Measurements from ENCODE around the gene PSMB5.

PSMB5 gene

DNA sequence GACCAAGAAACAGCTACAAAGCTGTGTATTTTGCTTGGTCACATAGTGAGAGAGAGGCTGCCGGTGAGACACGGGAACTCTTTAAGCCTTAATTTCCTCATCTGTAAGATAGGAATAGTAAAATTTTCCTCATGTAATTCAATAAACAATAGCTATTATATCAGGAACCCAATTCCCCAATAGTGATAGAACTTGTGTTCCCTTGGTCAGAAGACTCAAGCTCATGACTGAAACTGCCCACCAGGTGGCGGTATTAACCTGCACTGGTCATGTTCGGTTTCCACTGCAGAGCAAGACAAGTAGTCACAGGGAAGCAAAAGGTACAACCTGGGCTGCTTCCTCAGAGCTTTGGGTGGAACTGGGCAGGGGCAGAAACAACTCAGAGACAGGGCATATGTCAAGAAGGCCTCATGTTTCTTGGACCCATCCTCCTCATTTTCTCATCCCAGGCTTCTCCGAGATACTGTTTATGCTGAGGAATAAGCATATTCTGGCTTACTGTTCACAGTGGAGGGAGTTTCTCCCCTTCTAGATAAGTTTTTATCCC is 48.1 kb downstream of the PSMB5 start:
- TF ChIP-seq, protein P1, sequence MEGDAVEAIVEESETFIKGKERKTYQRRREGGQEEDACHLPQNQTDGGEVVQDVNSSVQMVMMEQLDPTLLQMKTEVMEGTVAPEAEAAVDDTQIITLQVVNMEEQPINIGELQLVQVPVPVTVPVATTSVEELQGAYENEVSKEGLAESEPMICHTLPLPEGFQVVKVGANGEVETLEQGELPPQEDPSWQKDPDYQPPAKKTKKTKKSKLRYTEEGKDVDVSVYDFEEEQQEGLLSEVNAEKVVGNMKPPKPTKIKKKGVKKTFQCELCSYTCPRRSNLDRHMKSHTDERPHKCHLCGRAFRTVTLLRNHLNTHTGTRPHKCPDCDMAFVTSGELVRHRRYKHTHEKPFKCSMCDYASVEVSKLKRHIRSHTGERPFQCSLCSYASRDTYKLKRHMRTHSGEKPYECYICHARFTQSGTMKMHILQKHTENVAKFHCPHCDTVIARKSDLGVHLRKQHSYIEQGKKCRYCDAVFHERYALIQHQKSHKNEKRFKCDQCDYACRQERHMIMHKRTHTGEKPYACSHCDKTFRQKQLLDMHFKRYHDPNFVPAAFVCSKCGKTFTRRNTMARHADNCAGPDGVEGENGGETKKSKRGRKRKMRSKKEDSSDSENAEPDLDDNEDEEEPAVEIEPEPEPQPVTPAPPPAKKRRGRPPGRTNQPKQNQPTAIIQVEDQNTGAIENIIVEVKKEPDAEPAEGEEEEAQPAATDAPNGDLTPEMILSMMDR (IDR thresholded peaks at IDR 0.05; ENCODE audit: low read length, missing control alignments) = peak; percentile 93

DNA sequence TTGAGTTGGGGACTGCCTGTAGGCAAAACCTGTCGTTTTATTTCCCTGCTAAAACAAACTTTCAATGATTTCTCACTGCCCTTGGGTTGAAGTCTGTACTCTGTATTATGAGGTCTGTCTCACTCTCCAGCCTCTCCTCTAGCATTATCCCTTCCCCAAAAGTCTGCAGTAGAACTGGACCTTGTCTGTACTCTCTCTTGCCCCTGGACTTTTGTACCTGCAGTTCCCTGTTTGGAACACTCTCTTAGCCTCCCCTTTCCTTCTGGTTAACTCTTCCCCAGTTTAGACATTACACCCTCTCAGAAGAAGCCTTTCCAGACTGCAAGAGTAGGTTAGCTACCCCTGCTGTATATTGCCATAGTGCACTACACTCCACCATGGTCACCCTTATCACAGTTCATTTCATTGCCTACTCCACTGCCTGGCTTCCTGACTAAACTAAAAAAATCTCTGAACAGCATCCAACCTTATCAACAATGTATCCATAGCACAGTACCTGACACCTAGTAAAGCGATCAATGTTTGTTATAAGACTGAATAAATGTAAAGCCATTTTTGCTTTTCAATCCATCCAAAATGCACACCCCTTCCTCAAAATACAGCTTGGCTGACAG is 48.7 kb downstream of the PSMB5 start:
- no peak for DNase-seq (ENCODE audit: low read depth)
- TF ChIP-seq, protein P1 (IDR thresholded peaks at IDR 0.05; ENCODE audit: low read length, missing control alignments) = no peak
- H3K4me3 ChIP-seq (replicated peaks; ENCODE audit: low read depth, low read length) = no peak overlapping the region

More for the DNA sequence above, 48.1 kb downstream of the PSMB5 start:
- no peak overlapping the region for H3K4me3 ChIP-seq (replicated peaks; ENCODE audit: low read depth, low read length)
- peak; percentile 93 for DNase-seq (ENCODE audit: low read depth)

DNA sequence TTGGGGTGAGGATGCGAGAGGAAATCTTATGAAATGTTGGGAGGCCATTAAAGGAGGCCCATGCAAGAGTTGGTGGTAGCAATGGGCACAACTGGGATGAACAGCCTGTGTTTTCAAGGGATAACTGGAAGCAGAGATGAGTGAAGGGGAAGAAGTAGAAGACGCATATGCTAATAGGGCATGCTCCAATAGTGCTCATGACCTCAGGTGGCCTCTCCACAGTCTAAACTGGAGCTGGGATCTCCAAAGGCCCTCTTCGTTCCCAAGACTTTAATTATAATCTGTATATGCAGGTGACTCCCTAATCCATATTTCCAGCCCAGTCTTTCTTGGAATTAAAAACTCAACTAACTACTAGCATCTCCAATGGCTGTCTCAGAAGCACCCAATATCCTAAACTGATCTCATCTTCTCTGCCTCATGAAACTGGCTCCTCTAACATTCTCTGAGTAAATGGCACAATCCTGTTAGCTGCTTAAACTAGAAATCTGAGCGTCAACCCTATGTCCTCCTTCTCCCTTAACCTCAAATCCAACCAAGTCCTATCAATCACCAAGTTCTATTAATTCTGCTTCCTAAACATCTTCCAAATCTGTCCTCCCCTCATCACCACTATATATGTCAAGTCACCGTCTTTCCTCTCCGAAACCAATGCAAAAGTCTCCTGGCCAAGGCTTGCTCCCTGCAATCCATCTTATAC is 49.6 kb downstream of the PSMB5 start:
- H3K4me3 ChIP-seq (replicated peaks; ENCODE audit: low read depth, low read length) = no peak overlapping the region
- TF ChIP-seq, protein P1 (IDR thresholded peaks at IDR 0.05; ENCODE audit: low read length, missing control alignments) = no peak
- DNase-seq (ENCODE audit: low read depth) = no peak

DNA sequence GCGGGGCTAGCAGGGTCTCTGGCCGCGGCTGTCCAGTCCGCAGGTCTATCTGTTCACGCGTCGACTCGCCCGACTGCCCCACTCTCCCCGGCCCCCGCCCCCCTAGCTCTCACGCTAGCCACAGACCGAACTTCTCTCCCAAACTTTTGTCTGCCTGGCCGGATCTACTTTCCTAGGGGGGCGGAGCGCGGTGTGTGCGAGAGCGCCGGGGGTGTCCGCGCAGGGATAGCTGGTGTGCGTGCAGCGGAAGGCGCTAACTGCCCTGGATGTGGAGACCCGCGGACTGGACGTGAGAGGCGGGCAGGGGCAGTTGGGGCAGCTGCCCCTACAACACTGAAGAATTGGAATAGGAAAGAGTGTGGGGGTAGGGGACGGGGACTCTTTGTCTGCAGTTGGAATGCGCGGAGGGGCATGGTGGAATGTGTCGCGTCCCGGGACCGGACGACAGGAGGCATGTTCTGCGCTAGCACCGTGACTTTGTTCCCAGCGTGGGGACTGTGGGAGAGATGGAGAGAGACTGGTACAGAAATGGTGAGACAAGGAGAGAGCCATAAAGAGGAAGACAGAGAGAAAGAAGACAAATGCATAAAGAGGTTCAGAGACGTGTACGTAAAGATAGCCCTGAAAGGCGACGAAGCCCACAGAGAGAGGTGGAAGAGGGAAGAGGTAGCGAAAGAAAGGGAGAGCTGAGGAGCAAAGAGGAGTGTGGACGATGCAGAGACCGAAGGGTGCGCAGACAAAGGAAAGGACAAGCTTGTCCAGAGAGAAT is 52.0 kb downstream of the PSMB5 start, which contains the start of gene AJUBA:
Gene AJUBA (minus strand): TSS at position 75 of the 769 bp plus-strand sequence. CDS start 285 bp downstream, outside the sequence.
- H3K4me3 ChIP-seq (replicated peaks; ENCODE audit: low read depth, low read length) = peak within 1 kb of the TSS; percentile 81
- TF ChIP-seq, protein P1 (IDR thresholded peaks at IDR 0.05; ENCODE audit: low read length, missing control alignments) = no peak
- DNase-seq (ENCODE audit: low read depth) = peak; percentile 92

DNA sequence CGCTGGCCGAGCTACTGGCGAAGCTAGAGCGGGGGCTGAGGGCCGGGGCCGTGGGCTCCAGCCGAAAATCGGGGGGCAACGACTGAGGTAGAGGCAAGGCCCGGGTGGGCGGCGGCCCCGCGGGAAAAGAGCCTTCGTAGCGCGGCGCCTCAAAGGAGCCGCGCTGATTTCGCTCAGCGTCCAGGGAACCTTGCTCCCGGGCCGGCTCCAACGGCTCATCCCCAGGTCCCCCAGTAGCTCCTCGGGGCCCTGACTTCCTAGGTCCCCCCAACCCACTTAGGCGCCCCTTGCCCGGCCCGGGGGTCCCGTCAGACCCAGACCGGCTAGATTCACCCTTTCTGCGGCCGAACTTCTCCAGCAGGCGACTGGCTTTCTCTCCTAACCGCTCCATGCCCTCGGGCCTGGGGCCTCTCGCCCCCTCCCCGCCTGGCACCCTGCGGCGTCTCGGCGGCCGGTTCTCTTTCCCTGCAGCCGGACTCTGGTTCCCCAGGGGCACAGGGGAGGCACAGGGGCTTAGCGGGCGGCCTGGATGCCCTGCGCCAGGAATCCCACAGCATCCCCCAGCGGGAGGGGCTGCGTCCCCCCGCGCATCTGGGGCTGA is 52.7 kb downstream of the PSMB5 start:
- no peak for DNase-seq (ENCODE audit: low read depth)
- H3K4me3 ChIP-seq (replicated peaks; ENCODE audit: low read depth, low read length) = peak overlapping the region; percentile 81
- TF ChIP-seq, protein P1 (IDR thresholded peaks at IDR 0.05; ENCODE audit: low read length, missing control alignments) = no peak

DNA sequence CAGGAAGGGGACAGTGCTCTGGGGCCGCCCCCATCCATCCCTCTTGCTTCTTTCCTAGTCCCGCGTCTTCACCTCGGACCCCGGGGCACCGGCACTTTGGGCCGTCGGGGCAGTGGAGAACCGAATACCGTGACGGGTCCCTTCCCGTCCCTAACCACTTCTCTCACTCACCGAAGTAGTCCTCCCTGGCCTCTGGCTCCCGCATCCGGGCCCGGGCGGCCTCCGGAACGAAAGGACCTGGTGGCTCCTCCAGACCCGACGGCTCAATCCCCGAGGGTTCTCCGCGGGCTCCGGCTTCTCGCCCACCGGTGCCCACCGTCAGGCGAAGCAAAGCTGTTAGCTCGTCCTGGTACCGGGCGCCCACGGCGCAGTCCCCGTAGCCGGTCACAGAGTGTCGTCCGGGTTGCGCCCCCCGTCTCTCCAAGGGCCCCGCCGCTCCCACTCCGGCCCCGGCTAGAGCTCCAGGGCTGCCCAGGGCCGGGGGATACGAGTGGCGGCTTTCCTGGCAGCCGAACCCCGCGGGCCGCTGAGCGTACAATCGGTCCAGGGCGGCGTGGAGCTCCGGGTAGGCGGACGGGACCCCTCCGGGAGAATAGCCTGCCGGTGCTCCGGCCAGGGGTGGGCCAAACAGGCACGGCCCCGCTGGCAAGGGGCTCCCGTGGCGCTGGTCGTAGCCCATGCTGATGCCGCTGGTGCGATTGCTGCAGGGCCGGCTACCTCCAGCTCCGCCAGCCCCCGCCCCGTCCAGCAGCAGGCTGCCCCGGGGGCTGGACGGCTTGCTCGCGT is 53.4 kb downstream of the PSMB5 start:
- no peak for DNase-seq (ENCODE audit: low read depth)
- TF ChIP-seq, protein P1 (IDR thresholded peaks at IDR 0.05; ENCODE audit: low read length, missing control alignments) = no peak
- H3K4me3 ChIP-seq (replicated peaks; ENCODE audit: low read depth, low read length) = peak overlapping the region; percentile 81

Data from fibroblast of pulmonary artery (primary cell).